Small intestine (tissue), 7 donors: ENCODE data around the gene EGFL7. TPM values are rescaled to one million over a fixed set of nuclear protein-coding genes. Genes with fewer than 3 reads are reported as not detected.

ENCODE experiments used
- DNase-seq, 2 donors: peaks; one replicate each; pipeline versions ENCODE4 v3.0.0 to v3.0.0-alpha.2; 2013
- FAIRE-seq: peaks from 2 replicates; lab custom pipeline; 2012; peaks lifted over from hg19 to GRCh38; lab: Jason Lieb, UNC
- H3K27ac ChIP-seq, 3 donors: one replicate each; pipeline ENCODE4 v1.5.1; 2013; ENCODE audit warnings: low read length in 2 of 3, mild to moderate bottlenecking in 2 of 3, control low read depth in 1 of 3, inconsistent platforms in 1 of 3, low read depth in 1 of 3, moderate library complexity in 1 of 3
- H3K27me3 ChIP-seq, 3 donors: one replicate each; pipeline ENCODE4 v1.6.1; 2013; ENCODE audit warnings: low read length in 3 of 3, inconsistent platforms in 1 of 3; ENCODE audit not compliant: control insufficient read depth in 3 of 3, insufficient read depth in 3 of 3
- H3K36me3 ChIP-seq, 3 donors: one replicate each; pipeline ENCODE4 v1.6.1; 2013; ENCODE audit warnings: low read length in 3 of 3, inconsistent platforms in 1 of 3, low read depth in 1 of 3, mild to moderate bottlenecking in 1 of 3, moderate library complexity in 1 of 3; ENCODE audit not compliant: control insufficient read depth in 3 of 3, insufficient read depth in 2 of 3
- H3K4me1 ChIP-seq, 3 donors: one replicate each; pipeline ENCODE4 v1.6.1; 2013; ENCODE audit warnings: low read length in 2 of 3, inconsistent platforms in 1 of 3, low read depth in 1 of 3, mild to moderate bottlenecking in 1 of 3, moderate library complexity in 1 of 3; ENCODE audit not compliant: control insufficient read depth in 3 of 3, insufficient read depth in 2 of 3
- H3K4me3 ChIP-seq, 3 donors: one replicate each; pipeline ENCODE4 v1.5.1; 2013; ENCODE audit warnings: low read length in 3 of 3, control low read depth in 1 of 3, inconsistent platforms in 1 of 3, low read depth in 1 of 3, mild to moderate bottlenecking in 1 of 3, moderate library complexity in 1 of 3
- H3K9me3 ChIP-seq, 2 donors: one replicate each; pipeline ENCODE4 v1.6.1; 2013; ENCODE audit warnings: low read depth in 1 of 2, low read length in 1 of 2; ENCODE audit not compliant: control insufficient read depth in 2 of 2, insufficient read depth in 1 of 2
- WGBS, 3 donors: extraction: QIAGEN DNeasy Blood & Tissue Kit; methylation state at CpG; one replicate each; pipeline ENCODE4 v1.1.7; 2013; 5-methylcytosine and 5-hydroxymethylcytosine counted together
- polyA plus RNA-seq, 4 donors: library from polyadenylated mRNA; stranded (reverse) in 3 of 4; unstranded in 1 of 4; fragments of 200-250 nt in 3 of 4; fragments of 120-200 nt in 1 of 4; gene quantifications; one replicate each; pipeline versions ENCODE4 v1.2.1 to v1.2.3, GENCODE V29; 2013
- donor health status: healthy with polysubstance abuse.
- donor health status: control.
- donor health status: control.
- donor health status: Bipolar disorder and iron deficiency.
- donor health status: healthy.

EGFL7 gene
- polyA plus RNA-seq, 4 donors: 15.4 to 114 (median 34.6) TPM

GRCh38 chr9:136645352-136645902, 17.3 kb upstream of the EGFL7 start:
- FAIRE-seq (no peak), DNase-seq (no peak)
- H3K27me3 ChIP-seq: peaks cover 4 to 26% (median 10%) of the 10 kb centered on the region in 3 donors
- no peak overlapping the region for H3K4me3 ChIP-seq
- WGBS, 3 donors: 61 to 65% (median 62%) methylated on average over 15 to 18 of the region's 18 CpGs
- no peaks in the 10 kb centered on the region for H3K36me3 ChIP-seq
- peaks cover 0 to 2% of the 10 kb centered on the region in 2 donors for H3K9me3 ChIP-seq
- H3K4me1 ChIP-seq: peaks cover 0 to 29% (median 0%) of the 10 kb centered on the region in 3 donors
- H3K27ac ChIP-seq: peak overlapping the region in 2 of 3 donors; percentile 28 to 53

GRCh38 chr9:136645903-136646754, 16.6 kb upstream of the EGFL7 start:
- FAIRE-seq: no peak
- no peak overlapping the region for H3K4me3 ChIP-seq
- H3K9me3 ChIP-seq: peaks cover 0 to 2% of the 10 kb centered on the region in 2 donors
- peak overlapping the region in 2 of 3 donors; percentile 28 to 53 for H3K27ac ChIP-seq
- no peaks in the 10 kb centered on the region for H3K36me3 ChIP-seq
- WGBS, 3 donors: 31 to 37% (median 35%) methylated on average over 37 to 40 of the region's 40 CpGs
- H3K27me3 ChIP-seq: peaks cover 4 to 23% (median 8%) of the 10 kb centered on the region in 3 donors
- peaks cover 0 to 29% (median 0%) of the 10 kb centered on the region in 3 donors for H3K4me1 ChIP-seq
- DNase-seq: peak in 1 of 2 donors; percentile 70

GRCh38 chr9:136646827-136647711, 15.6 kb upstream of the EGFL7 start:
- DNase-seq: no peak
- Histone ChIP-seq H3K27me3 (peaks cover 4 to 23% (median 8%) of the 10 kb centered on the region in 3 donors), H3K27ac (peak overlapping the region in 1 of 3 donors; percentile 53), H3K4me3 (no peak overlapping the region), H3K36me3 (no peaks in the 10 kb centered on the region), H3K9me3 (peaks cover 0 to 2% of the 10 kb centered on the region in 2 donors), H3K4me1 (peaks cover 0 to 29% (median 0%) of the 10 kb centered on the region in 3 donors)
- WGBS, 3 donors: 68 to 82% (median 70%) methylated on average over 29 of the region's 29 CpGs
- no peak for FAIRE-seq

GRCh38 chr9:136648751-136649150, 14.0 kb upstream of the EGFL7 start:
- Histone ChIP-seq H3K4me3 (no peak overlapping the region), H3K27ac (peak overlapping the region in 1 of 3 donors; percentile 57), H3K9me3 (no peaks in the 10 kb centered on the region), H3K36me3 (no peaks in the 10 kb centered on the region), H3K4me1 (peaks cover 0 to 29% (median 0%) of the 10 kb centered on the region in 3 donors), H3K27me3 (peaks cover 4 to 19% (median 5%) of the 10 kb centered on the region in 3 donors)
- WGBS, 3 donors: 46 to 73% (median 66%) methylated on average over 16 of the region's 16 CpGs
- FAIRE-seq: no peak
- peak in 1 of 2 donors; percentile 14 for DNase-seq

GRCh38 chr9:136650021-136650420, 12.7 kb upstream of the EGFL7 start:
- peaks cover 4 to 13% (median 5%) of the 10 kb centered on the region in 3 donors for H3K27me3 ChIP-seq
- no peaks in the 10 kb centered on the region for H3K36me3 ChIP-seq
- no peak overlapping the region for H3K4me3 ChIP-seq
- H3K4me1 ChIP-seq: peaks cover 0 to 16% (median 0%) of the 10 kb centered on the region in 3 donors
- 91 to 95% (median 92%) methylated on average over 8 of the region's 8 CpGs for WGBS, 3 donors
- no peak for DNase-seq
- no peaks in the 10 kb centered on the region for H3K9me3 ChIP-seq
- no peak for FAIRE-seq
- H3K27ac ChIP-seq: no peak overlapping the region

- no peak for FAIRE-seq
- Histone ChIP-seq H3K36me3 (no peaks in the 10 kb centered on the region), H3K4me1 (peaks cover 0 to 12% (median 0%) of the 10 kb centered on the region in 3 donors), H3K9me3 (no peaks in the 10 kb centered on the region), H3K27ac (no peak overlapping the region), H3K4me3 (no peak overlapping the region), H3K27me3 (peaks cover 4 to 13% (median 9%) of the 10 kb centered on the region in 3 donors)
- WGBS, 3 donors: 81 to 90% (median 84%) methylated on average over 10 of the region's 10 CpGs
- DNase-seq: no peak
Observed at GRCh38 chr9:136650648-136651047, 12.1 kb upstream of the EGFL7 start.

- H3K4me1 ChIP-seq: peaks cover 0 to 4% (median 0%) of the 10 kb centered on the region in 3 donors
- DNase-seq (no peak), FAIRE-seq (no peak)
- H3K36me3 ChIP-seq: no peaks in the 10 kb centered on the region
- H3K9me3 ChIP-seq: no peaks in the 10 kb centered on the region
- H3K27me3 ChIP-seq: peaks cover 4 to 6% (median 5%) of the 10 kb centered on the region in 3 donors
- no peak overlapping the region for H3K4me3 ChIP-seq
- H3K27ac ChIP-seq: no peak overlapping the region
- WGBS, 3 donors: 93 to 96% (median 94%) methylated on average over 11 of the region's 11 CpGs
Observed at GRCh38 chr9:136651860-136652259, 10.9 kb upstream of the EGFL7 start.
